Measurements from ENCODE around the gene STH. TPM values are rescaled to one million over a fixed set of nuclear protein-coding genes. Genes with fewer than 3 reads are reported as not detected.

Gene STH
- total and polyA plus RNA-seq, 10 of the 15 experiments (the other 5 are each of a cell fraction or from before 2014, with no cell fraction given) = not detected

- TF ChIP-seq MEF2B (IDR thresholded peaks at IDR 0.05; ENCODE audit: partially characterized antibody, poor library complexity, severe bottlenecking) (no peak), TCF7 (IDR thresholded peaks at IDR 0.05; ENCODE audit: borderline replicate concordance) (no peak), BMI1 (IDR thresholded peaks at IDR 0.05; ENCODE audit: borderline replicate concordance) (no peak), MEF2A (IDR thresholded peaks at IDR 0.05; ENCODE audit: insufficient read depth, low read depth, low read length) (no peak), ZNF217 (IDR thresholded peaks at IDR 0.05) (no peak), SMAD5 (IDR thresholded peaks at IDR 0.05; ENCODE audit: low read depth) (no peak)
Observed at GRCh38 chr17:45982791-45983613, 16.0 kb upstream of the STH start (continued).

- in situ Hi-C loops (cut with MboI) (no loop called here), intact Hi-C loops (cut with micrococcal nuclease; ENCODE audit: unreplicated experiment) (no loop called here)
- ChIA-PET SMC1A (ENCODE audit: uncharacterized antibody, unreplicated experiment) (no interaction called here), CTCF (no interaction called here), POLR2A (no interaction called here), RAD21 (ENCODE audit: unreplicated experiment) (no interaction called here)
- H3K27ac ChIP-seq (ENCODE audit: control insufficient read depth, insufficient read depth) = no peak overlapping the region
- no peak overlapping the region for H2AFZ ChIP-seq (ENCODE audit: control insufficient read depth, low read depth, low read length)
- WGBS (ENCODE audit: insufficient coverage, insufficient replicate concordance, low lambda C conversion rate, missing lambda C conversion rate) = 38% methylated on average over 31 of the region's 31 CpGs
- DNase-seq (ENCODE audit: low read depth, low spot score) = no peak
- H3K4me1 ChIP-seq (ENCODE audit: control insufficient read depth, insufficient read depth, low read length) = no peaks in the 10 kb centered on the region
- no peaks in the 10 kb centered on the region for H3K79me2 ChIP-seq (ENCODE audit: control insufficient read depth, insufficient read depth, low read length)
- H3K4me2 ChIP-seq (ENCODE audit: control insufficient read depth, insufficient read depth) = no peak overlapping the region
- no peaks in the 10 kb centered on the region for H3K9me3 ChIP-seq (replicated peaks; ENCODE audit: control insufficient read depth, insufficient read depth, low read length)
- H3K36me3 ChIP-seq (ENCODE audit: control insufficient read depth in 2 of 2, insufficient read depth in 2 of 2, low read length in 1 of 2) = no peaks in the 10 kb centered on the region
- H3K27me3 ChIP-seq (replicated peaks in 1 of 2; ENCODE audit: control insufficient read depth in 2 of 2, insufficient read depth in 2 of 2, low read length in 1 of 2) = no peaks in the 10 kb centered on the region; a peak in 1 of 4 replicates
- ATAC-seq = no peak
- BruUV-seq (replicated peaks) = no TSS peak
- H3K4me3 ChIP-seq = no peak overlapping the region
- FAIRE-seq = no peak
- H4K20me1 ChIP-seq (ENCODE audit: control insufficient read depth, insufficient read depth) = no peaks in the 10 kb centered on the region
- no peak overlapping the region for H3K9ac ChIP-seq (ENCODE audit: control insufficient read depth, insufficient read depth, low read length)
- no peak for TF ChIP-seq SMAD1 (IDR thresholded peaks at IDR 0.05; ENCODE audit: low read depth, partially characterized antibody)
- TF ChIP-seq, protein P1, sequence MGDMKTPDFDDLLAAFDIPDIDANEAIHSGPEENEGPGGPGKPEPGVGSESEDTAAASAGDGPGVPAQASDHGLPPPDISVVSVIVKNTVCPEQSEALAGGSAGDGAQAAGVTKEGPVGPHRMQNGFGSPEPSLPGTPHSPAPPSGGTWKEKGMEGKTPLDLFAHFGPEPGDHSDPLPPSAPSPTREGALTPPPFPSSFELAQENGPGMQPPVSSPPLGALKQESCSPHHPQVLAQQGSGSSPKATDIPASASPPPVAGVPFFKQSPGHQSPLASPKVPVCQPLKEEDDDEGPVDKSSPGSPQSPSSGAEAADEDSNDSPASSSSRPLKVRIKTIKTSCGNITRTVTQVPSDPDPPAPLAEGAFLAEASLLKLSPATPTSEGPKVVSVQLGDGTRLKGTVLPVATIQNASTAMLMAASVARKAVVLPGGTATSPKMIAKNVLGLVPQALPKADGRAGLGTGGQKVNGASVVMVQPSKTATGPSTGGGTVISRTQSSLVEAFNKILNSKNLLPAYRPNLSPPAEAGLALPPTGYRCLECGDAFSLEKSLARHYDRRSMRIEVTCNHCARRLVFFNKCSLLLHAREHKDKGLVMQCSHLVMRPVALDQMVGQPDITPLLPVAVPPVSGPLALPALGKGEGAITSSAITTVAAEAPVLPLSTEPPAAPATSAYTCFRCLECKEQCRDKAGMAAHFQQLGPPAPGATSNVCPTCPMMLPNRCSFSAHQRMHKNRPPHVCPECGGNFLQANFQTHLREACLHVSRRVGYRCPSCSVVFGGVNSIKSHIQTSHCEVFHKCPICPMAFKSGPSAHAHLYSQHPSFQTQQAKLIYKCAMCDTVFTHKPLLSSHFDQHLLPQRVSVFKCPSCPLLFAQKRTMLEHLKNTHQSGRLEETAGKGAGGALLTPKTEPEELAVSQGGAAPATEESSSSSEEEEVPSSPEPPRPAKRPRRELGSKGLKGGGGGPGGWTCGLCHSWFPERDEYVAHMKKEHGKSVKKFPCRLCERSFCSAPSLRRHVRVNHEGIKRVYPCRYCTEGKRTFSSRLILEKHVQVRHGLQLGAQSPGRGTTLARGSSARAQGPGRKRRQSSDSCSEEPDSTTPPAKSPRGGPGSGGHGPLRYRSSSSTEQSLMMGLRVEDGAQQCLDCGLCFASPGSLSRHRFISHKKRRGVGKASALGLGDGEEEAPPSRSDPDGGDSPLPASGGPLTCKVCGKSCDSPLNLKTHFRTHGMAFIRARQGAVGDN (IDR thresholded peaks at IDR 0.05) = no peak
- TF ChIP-seq CBFB (IDR thresholded peaks at IDR 0.05; ENCODE audit: low read depth) = no peak
- TF ChIP-seq, protein P2, sequence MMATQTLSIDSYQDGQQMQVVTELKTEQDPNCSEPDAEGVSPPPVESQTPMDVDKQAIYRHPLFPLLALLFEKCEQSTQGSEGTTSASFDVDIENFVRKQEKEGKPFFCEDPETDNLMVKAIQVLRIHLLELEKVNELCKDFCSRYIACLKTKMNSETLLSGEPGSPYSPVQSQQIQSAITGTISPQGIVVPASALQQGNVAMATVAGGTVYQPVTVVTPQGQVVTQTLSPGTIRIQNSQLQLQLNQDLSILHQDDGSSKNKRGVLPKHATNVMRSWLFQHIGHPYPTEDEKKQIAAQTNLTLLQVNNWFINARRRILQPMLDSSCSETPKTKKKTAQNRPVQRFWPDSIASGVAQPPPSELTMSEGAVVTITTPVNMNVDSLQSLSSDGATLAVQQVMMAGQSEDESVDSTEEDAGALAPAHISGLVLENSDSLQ (IDR thresholded peaks at IDR 0.05) = no peak
- no peak for TF ChIP-seq ATF7 (IDR thresholded peaks at IDR 0.05; ENCODE audit: low read depth)
- no peak for TF ChIP-seq POLR2A (IDR thresholded peaks at IDR 0.05; ENCODE audit: low read depth, low read length)
- no peak for TF ChIP-seq MLLT1 (IDR thresholded peaks at IDR 0.05)
- no peak for TF ChIP-seq EZH2 (IDR thresholded peaks at IDR 0.05; ENCODE audit: borderline replicate concordance, control insufficient read depth, low read depth, low read length)
- no peak for TF ChIP-seq RBBP5 (conservative IDR thresholded peaks at IDR 0.05)
- TF ChIP-seq EED (IDR thresholded peaks at IDR 0.05; ENCODE audit: low read depth) = no peak
- TF ChIP-seq SP1 (IDR thresholded peaks at IDR 0.05; ENCODE audit: low read depth, low read length) = no peak
Observed at GRCh38 chr17:45983614-45984310, 15.3 kb upstream of the STH start.

All from GM12878 (cell line).